ENCODE measurements around the gene AP4M1. TPM values are rescaled to one million over a fixed set of nuclear protein-coding genes. Genes with fewer than 3 reads are reported as not detected.
"Not testable (repeated sequence)": the region's sequence is repeated elsewhere in the genome, so short reads cannot be mapped to it uniquely, and the experiment has no call there.

AP4M1 gene
- total RNA-seq, 2 donors from 2014 or later = 6.0 to 11.2 TPM

DNA sequence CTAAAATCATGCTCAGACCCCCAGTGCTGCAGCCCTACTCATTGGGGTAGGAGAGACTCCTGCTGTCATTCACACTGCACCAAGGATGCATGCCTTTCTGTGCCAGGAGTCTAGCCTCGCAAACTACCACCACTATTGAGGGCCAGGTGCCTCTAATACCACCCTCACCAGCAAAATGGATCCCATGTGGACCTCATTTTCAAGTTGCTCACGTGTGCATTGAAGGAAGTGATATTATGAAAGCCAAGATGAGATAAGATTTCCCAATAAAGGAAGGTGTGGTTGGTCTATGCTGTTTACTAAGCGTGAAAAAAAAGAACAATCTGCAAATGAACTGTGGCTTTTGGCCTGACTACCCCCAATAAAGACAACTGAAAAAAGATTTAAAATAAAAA, 40.1 kb downstream of the AP4M1 start:
- Histone ChIP-seq H3K4me1 (no peaks in the 10 kb centered on the region), H3K9me3 (no peaks in the 10 kb centered on the region), H3K27me3 (no peaks in the 10 kb centered on the region), H3K27ac (no peak overlapping the region), H3K36me3 (replicated peaks in 1 of 2; ENCODE audit: insufficient read depth in 1 of 2, low read depth in 2 of 2) (no peaks in the 10 kb centered on the region), H3K4me3 (no peak overlapping the region)
- intact Hi-C loops (cut with DNase I) = no loop called here
- WGBS, 2 donors = 56 to 66% methylated on average over 3 of the region's 3 CpGs
- DNase-seq = no peak
- ATAC-seq = no peak
- TF ChIP-seq, protein P1, sequence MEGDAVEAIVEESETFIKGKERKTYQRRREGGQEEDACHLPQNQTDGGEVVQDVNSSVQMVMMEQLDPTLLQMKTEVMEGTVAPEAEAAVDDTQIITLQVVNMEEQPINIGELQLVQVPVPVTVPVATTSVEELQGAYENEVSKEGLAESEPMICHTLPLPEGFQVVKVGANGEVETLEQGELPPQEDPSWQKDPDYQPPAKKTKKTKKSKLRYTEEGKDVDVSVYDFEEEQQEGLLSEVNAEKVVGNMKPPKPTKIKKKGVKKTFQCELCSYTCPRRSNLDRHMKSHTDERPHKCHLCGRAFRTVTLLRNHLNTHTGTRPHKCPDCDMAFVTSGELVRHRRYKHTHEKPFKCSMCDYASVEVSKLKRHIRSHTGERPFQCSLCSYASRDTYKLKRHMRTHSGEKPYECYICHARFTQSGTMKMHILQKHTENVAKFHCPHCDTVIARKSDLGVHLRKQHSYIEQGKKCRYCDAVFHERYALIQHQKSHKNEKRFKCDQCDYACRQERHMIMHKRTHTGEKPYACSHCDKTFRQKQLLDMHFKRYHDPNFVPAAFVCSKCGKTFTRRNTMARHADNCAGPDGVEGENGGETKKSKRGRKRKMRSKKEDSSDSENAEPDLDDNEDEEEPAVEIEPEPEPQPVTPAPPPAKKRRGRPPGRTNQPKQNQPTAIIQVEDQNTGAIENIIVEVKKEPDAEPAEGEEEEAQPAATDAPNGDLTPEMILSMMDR (IDR thresholded peaks at IDR 0.05) = no peak
- TF ChIP-seq POLR2A (IDR thresholded peaks at IDR 0.05) = no peak

DNA sequence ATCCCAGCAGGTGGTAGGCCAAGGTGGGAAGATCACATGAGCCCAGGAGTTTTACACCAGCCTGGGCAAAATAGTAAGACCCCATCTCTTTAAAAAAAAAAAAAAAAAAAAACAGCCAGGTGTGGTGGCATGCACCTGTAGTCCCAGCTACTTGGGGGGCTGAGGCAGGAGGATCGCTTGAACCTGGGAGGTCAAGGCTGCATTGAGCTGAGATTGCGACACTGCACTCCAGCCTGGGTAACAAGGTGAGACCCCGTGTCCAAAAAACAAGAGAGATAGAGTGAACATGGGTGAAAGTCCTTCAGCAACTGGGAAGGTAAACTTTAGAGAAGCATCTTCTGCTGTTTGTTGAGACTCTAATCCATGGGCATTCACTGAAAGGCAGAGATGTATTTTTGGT, 41.0 kb downstream of the AP4M1 start:
- DNase-seq = no peak
- Histone ChIP-seq H3K36me3 (replicated peaks in 1 of 2; ENCODE audit: insufficient read depth in 1 of 2, low read depth in 2 of 2) (no peaks in the 10 kb centered on the region), H3K4me1 (no peaks in the 10 kb centered on the region), H3K27me3 (no peaks in the 10 kb centered on the region), H3K4me3 (no peak overlapping the region), H3K27ac (no peak overlapping the region), H3K9me3 (no peaks in the 10 kb centered on the region)
- ATAC-seq = no peak
- 94 to 96% methylated on average over 3 of the region's 3 CpGs for WGBS, 2 donors
- no peak for TF ChIP-seq POLR2A (IDR thresholded peaks at IDR 0.05)
- TF ChIP-seq, protein P1 (IDR thresholded peaks at IDR 0.05) = no peak
- intact Hi-C loops (cut with DNase I) = no loop called here

DNA sequence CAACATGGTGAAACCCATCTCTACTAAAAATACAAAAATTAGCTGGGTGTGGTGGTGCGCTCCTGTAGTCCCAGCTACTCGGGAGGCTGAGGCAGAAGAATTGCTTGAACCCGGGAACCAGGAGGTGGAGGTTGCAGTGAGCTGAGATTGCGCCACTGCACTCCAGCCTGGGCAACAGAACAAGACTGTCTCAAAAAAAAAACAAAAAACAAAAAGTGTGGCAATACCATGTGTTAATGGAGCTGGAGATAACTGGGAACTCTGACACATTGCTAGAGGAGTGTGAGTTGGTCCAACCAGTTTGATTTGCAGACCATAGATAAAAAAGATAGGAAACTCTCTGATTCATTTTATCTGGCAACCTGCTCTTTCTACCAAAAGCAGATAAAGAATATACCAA, 44.9 kb downstream of the AP4M1 start:
- peaks cover 17% of the 10 kb centered on the region for H3K4me1 ChIP-seq
- DNase-seq; H3K36me3 ChIP-seq (replicated peaks in 1 of 2; ENCODE audit: insufficient read depth in 1 of 2, low read depth in 2 of 2); H3K9me3 ChIP-seq; intact Hi-C loops (cut with DNase I); H3K27me3 ChIP-seq; H3K4me3 ChIP-seq; ATAC-seq; H3K27ac ChIP-seq: not testable (repeated sequence)
- 76 to 90% methylated on average over 4 of the region's 4 CpGs for WGBS, 2 donors

DNA sequence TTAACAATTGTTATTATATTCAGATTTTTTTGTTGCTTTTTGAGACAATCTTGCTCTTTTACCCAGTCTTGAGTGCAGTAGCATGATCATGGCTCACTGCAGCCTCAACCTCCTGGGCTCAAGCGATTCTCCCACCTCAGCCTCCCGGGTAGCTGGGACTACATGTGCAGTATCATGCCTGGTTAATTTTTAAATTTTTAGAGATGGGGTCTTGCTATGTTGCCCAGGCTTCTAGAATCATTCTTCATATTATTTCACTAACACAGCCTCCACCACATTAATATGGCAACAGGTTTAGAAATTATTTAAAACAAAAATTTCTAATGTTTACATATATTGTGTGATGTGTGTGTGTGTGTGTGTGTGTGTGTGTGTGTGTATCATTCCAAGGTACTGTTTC, 45.8 kb downstream of the AP4M1 start:
- intact Hi-C loops (cut with DNase I) = no loop called here
- no peak overlapping the region for H3K27ac ChIP-seq
- DNase-seq = no peak
- H3K36me3 ChIP-seq (replicated peaks in 1 of 2; ENCODE audit: insufficient read depth in 1 of 2, low read depth in 2 of 2) = no peaks in the 10 kb centered on the region
- H3K27me3 ChIP-seq = no peaks in the 10 kb centered on the region
- no peaks in the 10 kb centered on the region for H3K9me3 ChIP-seq
- no peak for ATAC-seq
- no peak for TF ChIP-seq POLR2A (IDR thresholded peaks at IDR 0.05)
- TF ChIP-seq, protein P1 (IDR thresholded peaks at IDR 0.05) = no peak
- H3K4me1 ChIP-seq = peaks cover 17% of the 10 kb centered on the region
- WGBS, 2 donors = 85 to 97% methylated on average over 2 of the region's 2 CpGs
- H3K4me3 ChIP-seq = no peak overlapping the region

DNA sequence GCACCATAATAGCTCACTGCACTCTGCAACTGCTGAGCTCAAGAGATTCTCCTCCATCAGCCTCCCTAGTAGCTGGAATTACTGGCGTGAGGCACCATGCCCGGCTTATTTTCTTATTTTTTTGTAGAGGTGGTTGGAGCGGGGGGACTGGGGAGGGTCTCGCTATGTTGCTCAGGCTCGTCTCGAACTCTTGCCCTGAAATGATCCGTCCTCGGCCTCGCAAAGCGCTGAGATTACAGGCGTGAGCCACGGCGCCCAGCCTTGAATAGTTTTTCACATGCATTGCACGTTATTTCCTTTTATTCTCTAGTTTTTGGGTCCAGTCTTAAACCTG, 46.7 kb downstream of the AP4M1 start:
- Histone ChIP-seq H3K27me3 (no peaks in the 10 kb centered on the region), H3K4me3 (no peak overlapping the region), H3K9me3 (no peaks in the 10 kb centered on the region), H3K4me1 (peaks cover 17% of the 10 kb centered on the region), H3K27ac (peak overlapping the region; percentile 32 to 87 (median 60)), H3K36me3 (replicated peaks in 1 of 2; ENCODE audit: insufficient read depth in 1 of 2, low read depth in 2 of 2) (no peaks in the 10 kb centered on the region)
- no peak for ATAC-seq
- 6 to 9% methylated on average over 14 of the region's 14 CpGs for WGBS, 2 donors
- no peak for DNase-seq
- TF ChIP-seq POLR2A (IDR thresholded peaks at IDR 0.05) = no peak
- TF ChIP-seq, protein P1 (IDR thresholded peaks at IDR 0.05) = no peak
- intact Hi-C loops (cut with DNase I) = no loop called here
